Psoas muscle (tissue), 8 donors: Measurements from ENCODE around the gene OTUD6A. TPM values are rescaled to one million over a fixed set of nuclear protein-coding genes. Genes with fewer than 3 reads are reported as not detected.

Source experiments
- ATAC-seq, 4 donors: fragments of 200-7000 bp; cut with Tn5 transposase; one replicate each; pipeline ENCODE4 v1.9.1; 2020; ENCODE audit warnings: moderate library complexity in 3 of 4, mild to moderate bottlenecking in 2 of 4
- DNase-seq, 2 donors: peaks; one replicate each; pipeline ENCODE4 v3.0.0-alpha.2; 2020
- H3K27ac ChIP-seq: fragments of 200-600 bp; one replicate; pipeline ENCODE4 v1.8.0; 2022
- H3K27me3 ChIP-seq, 3 donors: fragments of 200-600 bp in 1 of 3; one replicate each; pipeline versions ENCODE4 v1.6.1 to v1.8.0; 2013 to 2022; ENCODE audit warnings: low read length in 2 of 3, mild to moderate bottlenecking in 2 of 3, moderate library complexity in 1 of 3; ENCODE audit not compliant: insufficient read depth in 3 of 3
- H3K36me3 ChIP-seq, 2 donors: fragments of 200-600 bp in 1 of 2; one replicate each; pipeline versions ENCODE4 v1.6.1 to v1.8.0; 2013 to 2022; ENCODE audit warnings: low read depth in 1 of 2, mild to moderate bottlenecking in 1 of 2, moderate library complexity in 1 of 2; ENCODE audit not compliant: insufficient read depth in 1 of 2
- H3K4me1 ChIP-seq: fragments of 200-600 bp; one replicate; pipeline ENCODE4 v1.8.0; 2022
- H3K4me3 ChIP-seq: fragments of 200-600 bp; one replicate; pipeline ENCODE4 v1.8.0; 2022; ENCODE audit warnings: mild to moderate bottlenecking
- H3K9me3 ChIP-seq: fragments of 200-600 bp; one replicate; pipeline ENCODE4 v1.8.0; 2022
- WGBS, 3 donors: extraction: QIAGEN DNeasy Blood & Tissue Kit; methylation state at CpG; one replicate each; pipeline versions ENCODE4 v1.1.6 to v1.1.7; 2013; 5-methylcytosine and 5-hydroxymethylcytosine counted together
- intact Hi-C, 2 donors: fragments of 100-400 bp; cut with DNase I; formaldehyde crosslinking; loops; one replicate each; pipeline versions ENCODE4 v1.11.0 to v1.14.2; 2022
- polyA plus RNA-seq, 3 donors: library from polyadenylated mRNA; stranded (reverse); fragments of 200-250 nt; gene quantifications; one replicate each; pipeline ENCODE4 v1.2.3, GENCODE V29; 2013
- total RNA-seq, 4 donors: library from RNA; stranded (reverse); fragmentation: NEBNext Ultra II Directional in 2 of 4; extraction: Animal tissue kit (Norgen Biotek cat#: 25700) in 2 of 4; gene quantifications; one replicate each; pipeline versions ENCODE4 v1.2.1 to v1.2.4, GENCODE V29; 2021 to 2023
- TF ChIP-seq, protein P1 (sequence below): fragments of 200-600 bp; IDR thresholded peaks from one replicate; pipeline ENCODE4 v1.8.0; 2022; ENCODE audit warnings: antibody characterized with exemption
- donor health status: healthy with polysubstance abuse.
- donor health status: DM: no; HTN: no; CAD: no; lungs with moderate emphysema.
- donor health status: Bipolar disorder and iron deficiency.
- donor health status: healthy.
- donor health status: DM: yes; HTN: yes; CAD: no.
- donor health status: DM: no; HTN: no; CAD: no.
- donor health status: DM: no; HTN: no; CAD: no.
- donor health status: DM: yes; HTN: yes; CAD: no.

OTUD6A gene
- total and polyA plus RNA-seq, 7 donors = not detected

DNA sequence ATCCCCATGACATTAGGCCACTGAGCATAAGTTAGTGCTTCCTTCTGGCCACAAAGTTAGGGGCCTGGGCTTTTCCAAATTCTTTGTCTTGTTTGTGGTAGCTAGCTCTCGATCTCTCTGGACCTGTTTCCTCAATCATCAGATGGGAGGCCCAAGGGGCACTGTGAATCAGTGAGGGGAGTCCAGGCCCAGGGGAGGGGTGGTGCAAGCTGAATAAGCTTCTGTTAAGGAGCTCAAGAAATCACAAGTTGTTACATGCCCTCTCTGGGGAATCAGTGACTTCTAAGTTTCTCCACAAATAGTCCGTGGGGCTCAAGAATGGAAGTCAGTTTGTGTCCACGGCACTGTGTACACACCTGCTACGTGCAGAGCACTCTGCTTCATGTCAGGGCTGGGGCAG, 27.6 kb upstream of the OTUD6A start:
- 69 to 86% (median 86%) methylated on average over 2 to 4 of the region's 4 CpGs for WGBS, 3 donors

GRCh38 chrX:70038515-70038914, 23.7 kb upstream of the OTUD6A start:
- TF ChIP-seq, protein P1, sequence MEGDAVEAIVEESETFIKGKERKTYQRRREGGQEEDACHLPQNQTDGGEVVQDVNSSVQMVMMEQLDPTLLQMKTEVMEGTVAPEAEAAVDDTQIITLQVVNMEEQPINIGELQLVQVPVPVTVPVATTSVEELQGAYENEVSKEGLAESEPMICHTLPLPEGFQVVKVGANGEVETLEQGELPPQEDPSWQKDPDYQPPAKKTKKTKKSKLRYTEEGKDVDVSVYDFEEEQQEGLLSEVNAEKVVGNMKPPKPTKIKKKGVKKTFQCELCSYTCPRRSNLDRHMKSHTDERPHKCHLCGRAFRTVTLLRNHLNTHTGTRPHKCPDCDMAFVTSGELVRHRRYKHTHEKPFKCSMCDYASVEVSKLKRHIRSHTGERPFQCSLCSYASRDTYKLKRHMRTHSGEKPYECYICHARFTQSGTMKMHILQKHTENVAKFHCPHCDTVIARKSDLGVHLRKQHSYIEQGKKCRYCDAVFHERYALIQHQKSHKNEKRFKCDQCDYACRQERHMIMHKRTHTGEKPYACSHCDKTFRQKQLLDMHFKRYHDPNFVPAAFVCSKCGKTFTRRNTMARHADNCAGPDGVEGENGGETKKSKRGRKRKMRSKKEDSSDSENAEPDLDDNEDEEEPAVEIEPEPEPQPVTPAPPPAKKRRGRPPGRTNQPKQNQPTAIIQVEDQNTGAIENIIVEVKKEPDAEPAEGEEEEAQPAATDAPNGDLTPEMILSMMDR = no peak
- no peaks in the 10 kb centered on the region for H3K9me3 ChIP-seq
- DNase-seq (no peak), ATAC-seq (no peak)
- H3K27ac ChIP-seq = no peak overlapping the region
- no peak overlapping the region for H3K4me3 ChIP-seq
- no peaks in the 10 kb centered on the region for H3K4me1 ChIP-seq
- no peaks in the 10 kb centered on the region for H3K36me3 ChIP-seq
- intact Hi-C loops = no loop called here
- WGBS, 3 donors = 52 to 86% (median 68%) methylated on average over 2 of the region's 2 CpGs
- no peaks in the 10 kb centered on the region for H3K27me3 ChIP-seq

More for the DNA sequence above, 27.6 kb upstream of the OTUD6A start:
- Histone ChIP-seq H3K4me1 (no peaks in the 10 kb centered on the region), H3K36me3 (no peaks in the 10 kb centered on the region), H3K27ac (no peak overlapping the region), H3K27me3 (peaks cover 0 to 17% (median 0%) of the 10 kb centered on the region in 3 donors), H3K9me3 (no peaks in the 10 kb centered on the region), H3K4me3 (no peak overlapping the region)
- intact Hi-C loops = loop anchor here (2.0 to 5.0 kb wide), 2 partner anchors 62 to 497 kb away; no protein-coding TSS in a partner anchor
- ATAC-seq (no peak), DNase-seq (no peak)
- TF ChIP-seq, protein P1 = no peak

GRCh38 chrX:70038951-70039350, 23.3 kb upstream of the OTUD6A start:
- TF ChIP-seq, protein P1 = no peak
- intact Hi-C loops = no loop called here

DNA sequence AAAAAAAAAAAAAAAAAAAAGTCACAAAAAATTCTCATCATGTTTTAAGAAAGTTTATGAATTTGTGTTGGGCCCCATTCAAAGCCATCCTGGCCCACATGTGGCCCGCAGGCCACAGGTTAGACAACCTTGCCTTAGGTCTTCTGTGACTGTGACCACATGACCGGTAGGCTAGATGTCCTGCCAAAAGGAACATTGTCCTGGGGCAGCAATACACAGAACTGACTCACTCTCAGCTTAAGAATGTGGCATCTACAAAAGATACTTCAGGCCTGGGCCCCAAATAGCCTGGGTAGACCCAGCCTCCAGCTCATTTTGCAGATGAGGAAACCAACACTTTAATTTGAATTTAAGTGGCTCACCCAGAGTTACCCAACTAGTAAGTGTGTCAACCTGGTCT, 22.5 kb upstream of the OTUD6A start:
- no peak for DNase-seq
- H3K4me1 ChIP-seq = no peaks in the 10 kb centered on the region
- no peaks in the 10 kb centered on the region for H3K9me3 ChIP-seq
- H3K4me3 ChIP-seq = no peak overlapping the region
- WGBS, 3 donors = 90 to 98% (median 96%) methylated on average over 2 of the region's 2 CpGs
- intact Hi-C loops = no loop called here
- ATAC-seq = no peak
- H3K36me3 ChIP-seq = no peaks in the 10 kb centered on the region
- no peak overlapping the region for H3K27ac ChIP-seq
- TF ChIP-seq, protein P1 = no peak
- no peaks in the 10 kb centered on the region for H3K27me3 ChIP-seq

More at GRCh38 chrX:70038951-70039350, 23.3 kb upstream of the OTUD6A start:
- H3K27me3 ChIP-seq = no peaks in the 10 kb centered on the region
- H3K27ac ChIP-seq = no peak overlapping the region
- ATAC-seq (no peak), DNase-seq (no peak)
- no peaks in the 10 kb centered on the region for H3K9me3 ChIP-seq
- WGBS, 3 donors = 77 to 100% (median 86%) methylated on average over 1 of the region's 1 CpG
- no peaks in the 10 kb centered on the region for H3K36me3 ChIP-seq
- no peak overlapping the region for H3K4me3 ChIP-seq
- no peaks in the 10 kb centered on the region for H3K4me1 ChIP-seq

GRCh38 chrX:70041993-70042392, 20.3 kb upstream of the OTUD6A start:
- intact Hi-C loops = no loop called here
- no peak overlapping the region for H3K4me3 ChIP-seq
- H3K27ac ChIP-seq = no peak overlapping the region
- no peaks in the 10 kb centered on the region for H3K27me3 ChIP-seq
- no peaks in the 10 kb centered on the region for H3K4me1 ChIP-seq
- TF ChIP-seq, protein P1 = no peak
- WGBS, 3 donors = 69 to 95% (median 89%) methylated on average over 6 of the region's 6 CpGs
- no peak for DNase-seq
- no peak for ATAC-seq
- H3K36me3 ChIP-seq = no peaks in the 10 kb centered on the region
- no peaks in the 10 kb centered on the region for H3K9me3 ChIP-seq
